H1 (cell line): Measurements from ENCODE around the gene RARA. TPM values are rescaled to one million over a fixed set of nuclear protein-coding genes. Genes with fewer than 3 reads are reported as not detected.

Experiments
- CTCF ChIA-PET: fragments of 300-600 bp; sonication (Branson Sonifier 250); formaldehyde crosslinking; loops from one replicate; lab custom pipeline; 2021; ENCODE audit not compliant: partially characterized antibody; lab: Charles Lee
- POLR2A ChIA-PET: fragments of 300-600 bp; sonication (Branson Sonifier 250); formaldehyde crosslinking; loops from one replicate; lab custom pipeline; 2021; ENCODE audit warnings: inconsistent platforms; ENCODE audit not compliant: partially characterized antibody; lab: Charles Lee
- DNase-seq, 2 experiments: peaks; one replicate each; pipeline versions ENCODE4 v3.0.0 to v3.0.0-alpha.2; 2010 to 2022; ENCODE audit warnings: low spot score in 2 of 2, low read depth in 1 of 2, mixed read lengths in 1 of 2
- FAIRE-seq: peaks from 2 replicates; lab custom pipeline; 2011; peaks lifted over from hg19 to GRCh38; lab: Jason Lieb, UNC
- H2AFZ ChIP-seq: 2 replicates; pipeline ENCODE4 v1.8.1; 2012; ENCODE audit warnings: low read length, inconsistent platforms
- H2AK5ac ChIP-seq: 2 replicates; pipeline ENCODE4 v1.6.1; 2013; ENCODE audit warnings: low read depth, low read length
- H2BK120ac ChIP-seq: replicated peaks from 2 replicates; pipeline ENCODE3; 2013; ENCODE audit warnings: low read depth, low read length, inconsistent platforms
- H2BK12ac ChIP-seq: 2 replicates; pipeline ENCODE4 v1.6.1; 2013; ENCODE audit warnings: low read depth, low read length
- H2BK15ac ChIP-seq: 2 replicates; pipeline ENCODE4 v1.6.1; 2013; ENCODE audit warnings: low read length
- H2BK20ac ChIP-seq: 2 replicates; pipeline ENCODE4 v1.6.1; 2013; ENCODE audit warnings: low read length
- H2BK5ac ChIP-seq: 2 replicates; pipeline ENCODE4 v1.6.1; 2013; ENCODE audit warnings: low read depth, low read length
- H3K14ac ChIP-seq: 2 replicates; pipeline ENCODE4 v1.6.1; 2013; ENCODE audit warnings: inconsistent platforms; ENCODE audit not compliant: insufficient read length
- H3K18ac ChIP-seq: 2 replicates; pipeline ENCODE4 v1.6.1; 2013; ENCODE audit warnings: low read length; ENCODE audit errors: extremely low read depth
- H3K23ac ChIP-seq: 2 replicates; pipeline ENCODE4 v1.6.1; 2013; ENCODE audit warnings: inconsistent platforms; ENCODE audit not compliant: insufficient read length
- H3K23me2 ChIP-seq: 2 replicates; pipeline ENCODE4 v1.6.1; 2013; ENCODE audit warnings: low read depth, low read length
- H3K27ac ChIP-seq: 2 replicates; pipeline ENCODE4 v1.6.1; 2011; ENCODE audit warnings: low read depth, low read length, inconsistent platforms
- H3K27me3 ChIP-seq, 4 experiments: replicated peaks in 1 of 4; 1 replicate in 1 of 4; 2 replicates in 3 of 4; pipeline versions ENCODE4 v1.6.1 to v1.8.1; 2011 to 2013; ENCODE audit warnings: low read length in 3 of 4, mild to moderate bottlenecking in 3 of 4, inconsistent platforms in 2 of 4, mixed read lengths in 2 of 4, moderate library complexity in 1 of 4; ENCODE audit not compliant: control insufficient read depth in 3 of 4, insufficient read depth in 3 of 4; ENCODE audit errors: extremely low read depth in 1 of 4
- H3K36me3 ChIP-seq, 4 experiments: 2 replicates each; pipeline versions ENCODE4 v1.6.1 to v1.8.1; 2011 to 2013; ENCODE audit warnings: mild to moderate bottlenecking in 4 of 4, low read length in 3 of 4, moderate library complexity in 2 of 4, control low read depth in 1 of 4, inconsistent platforms in 1 of 4; ENCODE audit not compliant: insufficient read depth in 4 of 4, control insufficient read depth in 2 of 4
- H3K4ac ChIP-seq: replicated peaks from 2 replicates; pipeline ENCODE3; 2013; ENCODE audit warnings: low read length, low read depth, mixed read lengths, inconsistent platforms; ENCODE audit not compliant: insufficient read length
- H3K4me1 ChIP-seq, 4 experiments: replicated peaks in 1 of 4; 1 replicate in 1 of 4; 2 replicates in 3 of 4; pipeline versions ENCODE4 v1.6.1 to v1.8.1; 2011 to 2013; ENCODE audit warnings: low read length in 3 of 4, inconsistent platforms in 2 of 4, mixed read lengths in 1 of 4; ENCODE audit not compliant: insufficient read depth in 4 of 4, control insufficient read depth in 3 of 4
- H3K4me2 ChIP-seq, 2 experiments: 2 replicates each; pipeline versions ENCODE4 v1.6.1 to v1.8.1; 2011 to 2013; ENCODE audit warnings: low read depth in 2 of 2, low read length in 2 of 2, control low read depth in 1 of 2, inconsistent platforms in 1 of 2, mild to moderate bottlenecking in 1 of 2; ENCODE audit not compliant: insufficient read depth in 1 of 2
- H3K4me3 ChIP-seq, 4 experiments: fragments of 200-600, 300-600 bp in 1 of 4; sonication (generic), shearing (Covaris generic), sonication (Bioruptor Twin) in 1 of 4; 2 replicates each; pipeline versions ENCODE4 v1.5.1 to v1.8.1; 2011 to 2016; ENCODE audit warnings: low read length in 4 of 4, low read depth in 3 of 4, control low read depth in 2 of 4, inconsistent platforms in 2 of 4, mild to moderate bottlenecking in 2 of 4, mixed read lengths in 1 of 4, moderate library complexity in 1 of 4; ENCODE audit not compliant: insufficient read depth in 2 of 4; ENCODE audit errors: extremely low read depth in 1 of 4
- H3K56ac ChIP-seq: replicated peaks from 2 replicates; pipeline ENCODE3; 2013; ENCODE audit warnings: low read depth, mild to moderate bottlenecking, mixed read lengths, low read length, inconsistent platforms; ENCODE audit not compliant: insufficient read length
- H3K79me1 ChIP-seq: 2 replicates; pipeline ENCODE4 v1.6.1; 2013; ENCODE audit warnings: low read depth, low read length, control low read depth
- H3K79me2 ChIP-seq, 2 experiments: 2 replicates each; pipeline versions ENCODE4 v1.6.1 to v1.8.1; 2012 to 2013; ENCODE audit warnings: low read length in 2 of 2, mild to moderate bottlenecking in 2 of 2, inconsistent platforms in 1 of 2; ENCODE audit not compliant: insufficient read depth in 2 of 2, control insufficient read depth in 1 of 2
- H3K9ac ChIP-seq, 4 experiments: replicated peaks in 1 of 4; 1 replicate in 1 of 4; 2 replicates in 3 of 4; pipeline versions ENCODE4 v1.6.1 to v1.8.1; 2011 to 2013; ENCODE audit warnings: low read depth in 3 of 4, low read length in 3 of 4, control low read depth in 2 of 4, mild to moderate bottlenecking in 2 of 4, moderate library complexity in 2 of 4, inconsistent platforms in 1 of 4; ENCODE audit errors: extremely low read depth in 1 of 4
- H3K9me3 ChIP-seq, 2 experiments: 2 replicates each; pipeline versions ENCODE4 v1.6.1 to v1.8.1; 2012 to 2013; ENCODE audit warnings: mild to moderate bottlenecking in 2 of 2, moderate library complexity in 2 of 2, control low read depth in 1 of 2, inconsistent platforms in 1 of 2, low read depth in 1 of 2, low read length in 1 of 2, mixed read lengths in 1 of 2; ENCODE audit not compliant: insufficient read depth in 2 of 2
- H4K20me1 ChIP-seq, 2 experiments: replicated peaks in 1 of 2; 2 replicates each; pipeline versions ENCODE3 to v1.8.1; 2011 to 2013; ENCODE audit warnings: inconsistent platforms in 2 of 2, low read length in 2 of 2, mild to moderate bottlenecking in 1 of 2; ENCODE audit not compliant: insufficient read depth in 2 of 2, control insufficient read depth in 1 of 2
- H4K5ac ChIP-seq: 2 replicates; pipeline ENCODE4 v1.6.1; 2013; ENCODE audit warnings: low read length, low read depth, mixed read lengths, inconsistent platforms; ENCODE audit not compliant: insufficient read length
- H4K8ac ChIP-seq: 2 replicates; pipeline ENCODE4 v1.8.0; 2013; ENCODE audit warnings: mild to moderate bottlenecking, moderate library complexity, low read length, inconsistent platforms; ENCODE audit not compliant: insufficient read depth; ENCODE audit errors: extremely low read depth
- H4K91ac ChIP-seq: replicated peaks from 2 replicates; pipeline ENCODE3; 2013; ENCODE audit warnings: low read length, mixed read lengths, inconsistent platforms; ENCODE audit not compliant: insufficient read length
- ASH2L ChIP-seq: fragments of 200-600, 300-600 bp; sonication (generic); IDR thresholded peaks from one replicate; pipeline ENCODE4 v1.7.1; 2017; ENCODE audit warnings: low read length
- CEBPB ChIP-seq: IDR thresholded peaks from 2 replicates; pipeline ENCODE4 v1.6.1; 2012; ENCODE audit warnings: low read depth, low read length
- CREB1 ChIP-seq: IDR thresholded peaks from 2 replicates; pipeline ENCODE4 v1.6.1; 2012; ENCODE audit warnings: inconsistent platforms
- E2F6 ChIP-seq: IDR thresholded peaks from 2 replicates; pipeline ENCODE4 v1.6.1; 2012; ENCODE audit warnings: inconsistent platforms
- HDAC6 ChIP-seq: IDR thresholded peaks from one replicate; pipeline ENCODE4 v1.7.1; 2012; ENCODE audit warnings: low read depth, mild to moderate bottlenecking, inconsistent platforms, low read length, moderate library complexity
- JUN ChIP-seq: IDR thresholded peaks from 2 replicates; pipeline ENCODE4 v1.6.1; 2011; ENCODE audit warnings: low read depth, mild to moderate bottlenecking, improper control_type of control experiment, low read length
- KDM5A ChIP-seq: fragments of 200-600 bp; IDR thresholded peaks from 2 replicates; pipeline ENCODE4 v1.7.1; 2012; ENCODE audit warnings: mild to moderate bottlenecking, low read length, inconsistent platforms, mixed read lengths
- MAFK ChIP-seq: IDR thresholded peaks from 2 replicates; pipeline ENCODE4 v1.6.1; 2012; ENCODE audit warnings: low read depth, mild to moderate bottlenecking, improper control_type of control experiment, low read length
- RFX5 ChIP-seq: IDR thresholded peaks from 2 replicates; pipeline ENCODE4 v1.6.1; 2011; ENCODE audit warnings: low read depth, low read length, improper control_type of control experiment, borderline replicate concordance
- RNF2 ChIP-seq: fragments of 200-900, 300-1000 bp; sonication (generic); IDR thresholded peaks from 2 replicates; pipeline ENCODE4 v1.7.1; 2016; ENCODE audit warnings: borderline replicate concordance, low read depth, mild to moderate bottlenecking, antibody characterized with exemption, low read length; ENCODE audit not compliant: poor library complexity, severe bottlenecking; ENCODE audit errors: missing control alignments
- SUZ12 ChIP-seq: fragments of 200-600 bp; sonication (generic); IDR thresholded peaks from 2 replicates; pipeline ENCODE4 v1.6.1; 2012; ENCODE audit warnings: mild to moderate bottlenecking, inconsistent platforms, low read length, moderate library complexity, mixed read lengths
- WGBS, 2 experiments: shearing (Covaris generic) in 1 of 2; methylation state at CpG; one replicate each; pipeline versions ENCODE4 v1.1.6 to v1.1.7; 2013 to 2015; ENCODE audit warnings: low lambda C conversion rate in 2 of 2, mixed read lengths in 2 of 2, inconsistent platforms in 1 of 2, low coverage in 1 of 2, missing lambda C conversion rate in 1 of 2; ENCODE audit not compliant: insufficient replicate concordance in 2 of 2, insufficient coverage in 1 of 2, insufficient read length in 1 of 2; ENCODE audit errors: extremely low coverage in 1 of 2, missing lambda C conversion rate in 1 of 2; 5-methylcytosine and 5-hydroxymethylcytosine counted together
- polyA plus RNA-seq, 7 experiments: library from polyadenylated mRNA; depleted of rRNA in 3 of 7; stranded (reverse) in 5 of 7; unstranded in 2 of 7; fragments of >200 nt in 5 of 7; fragments of 200-250 nt in 2 of 7; gene quantifications; 1 replicate in 5 of 7; 2 replicates in 1 of 7; 4 replicates in 1 of 7; pipeline versions ENCODE4 v1.2.1 to v1.2.3, GENCODE V29; 2011 to 2013; ENCODE audit warnings: missing spikeins in 2 of 7, mixed read lengths in 2 of 7
- total RNA-seq: library from RNA; stranded (reverse); fragmentation: NEBNext Ultra II Directional; extraction: Animal tissue kit (Norgen Biotek cat#: 25700); gene quantifications from 2 replicates; pipeline ENCODE4 v1.2.1, GENCODE V29; 2021

Gene RARA
- total and polyA plus RNA-seq, 2 of the 8 experiments (the other 6 are each of a cell fraction or from before 2014, with no cell fraction given), result 4.4 to 16.5 TPM

- Histone ChIP-seq H2BK5ac (no peak overlapping the region; the same call in 1 of the 2 replicates), H3K18ac (no peak overlapping the region), H2AFZ (no peak overlapping the region), H3K4me2 (no peak overlapping the region; a peak in 1 of 4 replicates), H4K91ac (no peak overlapping the region), H3K79me1 (peaks cover 5% of the 10 kb centered on the region; the same call in 1 of the 2 replicates), H3K79me2 (no peaks in the 10 kb centered on the region; a peak in 1 of 4 replicates), H2AK5ac (no peak overlapping the region; the same call in 1 of the 2 replicates), H3K9me3 (no peaks in the 10 kb centered on the region), H4K8ac (no peak overlapping the region), H3K23me2 (peaks cover 13% of the 10 kb centered on the region; the same call in 1 of the 2 replicates), H3K4me3 (no peak overlapping the region), H3K9ac (no peak overlapping the region), H2BK12ac (no peak overlapping the region), H2BK15ac (no peak overlapping the region), H3K27me3 (peaks cover 11 to 57% (median 43%) of the 10 kb centered on the region in 4 experiments), H3K27ac (no peak overlapping the region), H3K4ac (no peak overlapping the region), H3K56ac (no peak overlapping the region), H3K23ac (no peak overlapping the region), H3K14ac (no peak overlapping the region), H4K20me1 (peaks cover 26 to 47% of the 10 kb centered on the region in 2 experiments), H2BK120ac (no peak overlapping the region), H4K5ac (no peak overlapping the region), H2BK20ac (no peak overlapping the region), H3K4me1 (peaks cover 14 to 60% (median 45%) of the 10 kb centered on the region in 4 experiments), H3K36me3 (no peaks in the 10 kb centered on the region; a peak in 1 of 8 replicates)
- WGBS, 2 experiments, result 90% methylated on average over 17 of the region's 17 CpGs; no CpG with 5 or more reads in 1 of the 2 experiments
- ChIA-PET CTCF (interaction anchor here (0.8 to 30.8 kb wide), 8 partner anchors 8 to 1452 kb away, joined by 3 to 1198 read pairs (median 3); partner anchors contain the start of genes GJD3 and RARA), POLR2A (interaction anchor here (27.8 kb wide), 1 partner anchor 46 kb away, joined by 570 read pairs; the partner anchor contains the start of genes CDC6 and RARA)
- no peak for DNase-seq
- no peak for FAIRE-seq
- TF ChIP-seq ASH2L (no peak), MAFK (no peak), SUZ12 (no peak), RNF2 (no peak), RFX5 (no peak), E2F6 (no peak), JUN (no peak), CREB1 (no peak), KDM5A (no peak), CEBPB (no peak), HDAC6 (no peak)
Observed at GRCh38 chr17:40348562-40349476, 39.8 kb downstream of the RARA start.
